Heart left ventricle (tissue), 13 donors: ENCODE measurements around the gene SMIM1.

Source experiments
- CTCF ChIP-seq, 12 donors: fragments of 200-600 bp; sonication (generic) in 4 of 12; IDR thresholded peaks; one replicate each; pipeline versions ENCODE4 v1.5.0 to v1.8.0; 2018 to 2022; ENCODE audit warnings: antibody characterized with exemption in 12 of 12, mild to moderate bottlenecking in 5 of 12
- POLR2A ChIP-seq, 2 donors: fragments of 450-650 bp; IDR thresholded peaks; one replicate each; pipeline ENCODE4 v1.6.1; 2017; ENCODE audit warnings: antibody characterized with exemption in 2 of 2, mild to moderate bottlenecking in 2 of 2, moderate library complexity in 2 of 2
- donor health status: ischemic (EF 13 %, LVEDD 7.1; RV severe dilation, severe dysfunction).
- donor health status: DM: no; HTN: yes; CAD: no.
- donor health status: DM: no; HTN: no; CAD: no.
- donor health status: ischemic (EF 25% LVEDD 6.9; RV normal size, moderate dysfunction).
- donor health status: ischemic (EF 25% LVEDD 5.7; RV mildly dilated, moderate dysfunction).
- donor health status: ischemic (EF 35%, LVEDD 5.7; RV mildly dilated, moderate dysfunction).
- donor health status: nonischemic (EF 11% LVEDD 7.7; RV severe dilation, severe dysfunction).
- donor health status: DM: yes; HTN: yes; CAD: no.
- donor health status: PGD.
- donor health status: ischemic (EF 29% LVEDD 5.4; RV normal size, mild dysfunction).
- donor health status: nonischemic (EF 23%, LVEDD 6.1; RV moderate dilation, normal function).

- TF ChIP-seq CTCF (IDR thresholded peaks at IDR 0.05) (no peak), POLR2A (IDR thresholded peaks at IDR 0.05) (no peak)
Observed at GRCh38 chr1:3814065-3814464, 41.5 kb downstream of the SMIM1 start.
